Erythroblast (primary cell): Measurements from ENCODE around the gene ATAD3C.

Source experiments
- GATA1 ChIP-seq: IDR thresholded peaks from 2 replicates; pipeline ENCODE4 v1.6.1; 2011; ENCODE audit warnings: low read depth, mild to moderate bottlenecking, control low read depth, low read length, moderate library complexity
- POLR2A ChIP-seq: IDR thresholded peaks from 2 replicates; pipeline ENCODE4 v1.6.1; 2011; ENCODE audit warnings: mild to moderate bottlenecking, low read length

DNA sequence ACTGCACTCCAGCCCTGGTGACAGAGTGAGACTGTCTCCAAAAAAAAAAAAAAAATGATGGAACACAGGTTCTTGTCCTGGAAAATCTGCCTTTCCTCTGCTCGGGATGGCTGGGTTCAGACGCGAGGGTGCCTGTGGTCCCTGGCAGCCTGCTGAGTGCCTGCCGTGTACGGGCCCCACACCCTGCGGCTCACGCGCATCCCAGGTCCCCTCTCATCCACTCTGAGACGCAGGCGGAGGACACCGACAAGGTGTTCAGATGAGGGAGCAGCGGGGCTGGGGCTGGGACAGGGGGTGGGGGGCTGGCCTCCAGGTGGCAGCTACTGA is 24.1 kb upstream of the ATAD3C start:
- no peak for TF ChIP-seq POLR2A
- TF ChIP-seq GATA1: no peak
